Gastroesophageal sphincter (tissue), 3 donors: ENCODE results near the gene PLPP3.

Experiments
- CTCF ChIP-seq, 4 experiments: fragments of 200-600 bp in 2 of 4; fragments of 450-650 bp in 2 of 4; sonication (generic) in 1 of 4; IDR thresholded peaks; one replicate each; pipeline ENCODE4 v1.5.1; 2017 to 2019; ENCODE audit warnings: antibody characterized with exemption in 4 of 4, mild to moderate bottlenecking in 2 of 4, moderate library complexity in 2 of 4
- EP300 ChIP-seq: sonication (generic); formaldehyde crosslinking; IDR thresholded peaks from one replicate; pipeline ENCODE4 v1.6.1; 2017; ENCODE audit warnings: antibody characterized with exemption, mild to moderate bottlenecking

- TF ChIP-seq CTCF (IDR thresholded peaks at IDR 0.05) (no peak), EP300 (no peak)
Observed at GRCh38 chr1:56548571-56548970, 30.8 kb downstream of the PLPP3 start.
